Activated CD4-positive, alpha-beta T cell treated with anti-CD3 and anti-CD28 coated beads, Interleukin-2, amount 10 ng/mL, durations not matched to agents 24 days and 14 days (primary cell): ENCODE results near the gene OARD1. TPM values are rescaled to one million over a fixed set of nuclear protein-coding genes. Genes with fewer than 3 reads are reported as not detected.

Experiments
- DNase-seq: peaks from one replicate; pipeline ENCODE4 v3.0.0; 2022
- H3K27ac Mint-ChIP-seq: one replicate; pipeline ENCODE4 v1.8.0; 2022; ENCODE audit warnings: mild to moderate bottlenecking, mixed read lengths
- H3K27me3 Mint-ChIP-seq: one replicate; pipeline ENCODE4 v1.8.0; 2022; ENCODE audit warnings: mixed read lengths
- H3K36me3 Mint-ChIP-seq: one replicate; pipeline ENCODE4 v1.8.0; 2022; ENCODE audit warnings: low read depth, mild to moderate bottlenecking, mixed read lengths
- H3K4me1 Mint-ChIP-seq: one replicate; pipeline ENCODE4 v1.8.0; 2021; ENCODE audit warnings: mixed read lengths
- H3K4me3 Mint-ChIP-seq: one replicate; pipeline ENCODE4 v1.8.0; 2022; ENCODE audit warnings: mild to moderate bottlenecking, moderate library complexity, mixed read lengths
- H3K9me3 Mint-ChIP-seq: one replicate; pipeline ENCODE4 v1.8.0; 2021; ENCODE audit warnings: mixed read lengths
- intact Hi-C: fragments of 100-400 bp; cut with micrococcal nuclease; formaldehyde crosslinking; loops from one replicate; pipeline ENCODE4 v1.15.1; 2023
- total RNA-seq: library from RNA; stranded (reverse); gene quantifications from 2 replicates; pipeline ENCODE4 v1.2.3, GENCODE V29; 2022

OARD1 gene
- total RNA-seq, 1 donor from 2014 or later, result 31.7 TPM

DNA sequence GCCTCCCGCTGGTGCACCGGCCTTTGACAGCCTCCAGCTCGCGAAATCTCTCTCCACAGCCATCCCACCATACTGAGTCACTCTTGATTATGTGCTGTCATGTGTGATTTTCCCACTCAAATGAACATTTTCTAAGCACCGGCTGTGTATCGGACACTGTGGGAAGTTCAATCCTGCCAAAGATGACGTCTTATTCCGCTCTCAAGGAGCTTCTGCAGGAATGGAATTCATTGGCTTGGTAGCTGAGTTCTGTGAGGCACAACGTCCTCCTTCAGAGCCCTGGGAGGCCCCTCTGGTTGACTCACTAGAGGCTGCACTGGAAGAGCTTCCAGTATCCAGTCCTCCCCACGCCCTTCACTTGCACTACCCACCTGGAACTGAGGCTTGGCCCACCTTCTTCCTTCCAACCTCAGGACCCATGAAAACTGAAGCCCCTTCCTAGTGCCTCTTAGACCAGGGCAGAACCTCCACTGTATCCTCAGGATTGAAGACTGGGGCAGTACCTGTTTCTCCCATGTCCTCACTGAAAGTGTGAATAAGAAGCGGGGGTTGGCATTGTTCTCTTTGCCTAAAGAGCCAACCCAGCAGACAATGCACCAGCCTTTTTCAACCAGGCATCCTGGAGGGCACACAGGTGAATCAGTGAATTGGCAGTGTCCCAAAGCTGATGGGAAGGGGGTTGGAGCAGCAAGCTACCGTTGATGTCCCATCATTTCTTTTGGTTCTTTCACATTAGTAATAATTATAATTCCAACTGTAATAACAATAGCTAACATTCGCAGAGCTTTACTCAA lies 34.9 kb downstream of the OARD1 start:
- Mint-ChIP-seq H3K36me3 (no peaks in the 10 kb centered on the region), H3K9me3 (no peaks in the 10 kb centered on the region), H3K4me3 (no peak overlapping the region), H3K4me1 (peaks cover 12% of the 10 kb centered on the region), H3K27me3 (no peaks in the 10 kb centered on the region), H3K27ac (no peak overlapping the region)
- intact Hi-C loops, result no loop called here
- DNase-seq, result no peak

DNA sequence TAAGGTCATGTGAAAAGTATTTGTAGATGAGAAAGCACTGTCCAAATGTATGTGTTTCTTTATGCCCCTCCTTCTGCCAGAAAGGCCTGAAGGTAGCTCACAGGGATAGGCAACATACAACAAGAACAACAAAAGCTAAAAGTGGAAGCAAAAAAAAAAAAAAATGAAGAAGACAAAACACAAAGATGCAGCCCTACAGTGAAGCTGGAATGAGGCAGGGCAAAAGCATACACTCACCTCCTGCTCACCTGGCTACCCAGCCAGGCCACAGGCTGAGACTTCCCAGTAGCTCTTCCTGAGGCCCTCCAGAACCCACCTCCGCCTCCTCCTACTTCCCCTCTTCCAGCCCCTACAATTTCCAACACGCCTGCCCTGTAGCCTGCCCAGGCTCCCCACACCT lies 35.6 kb downstream of the OARD1 start:
- no peak overlapping the region for H3K4me3 Mint-ChIP-seq
- no peaks in the 10 kb centered on the region for H3K27me3 Mint-ChIP-seq
- no peaks in the 10 kb centered on the region for H3K36me3 Mint-ChIP-seq
- intact Hi-C loops, result no loop called here
- DNase-seq, result no peak
- no peak overlapping the region for H3K27ac Mint-ChIP-seq
- peaks cover 12% of the 10 kb centered on the region for H3K4me1 Mint-ChIP-seq
- H3K9me3 Mint-ChIP-seq, result no peaks in the 10 kb centered on the region

DNA sequence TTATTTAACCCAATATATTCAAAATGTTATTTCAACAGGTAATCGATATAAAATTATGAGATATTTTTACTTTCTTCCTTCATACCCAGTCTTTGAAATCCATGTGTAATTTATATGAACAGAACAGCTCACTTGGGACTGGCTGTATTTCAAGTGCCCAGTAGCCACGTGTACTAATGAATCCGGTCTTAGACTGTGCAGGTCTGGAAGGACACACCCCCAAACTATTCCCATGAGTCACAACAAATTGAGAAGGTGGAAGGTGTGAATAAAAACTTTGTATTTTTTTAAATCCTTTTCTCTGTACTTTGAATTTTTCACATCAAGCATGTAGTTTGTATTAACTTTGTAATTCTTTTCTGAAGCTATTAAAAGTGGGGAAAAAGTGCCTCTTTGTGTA lies 36.0 kb downstream of the OARD1 start:
- Mint-ChIP-seq H3K9me3 (no peaks in the 10 kb centered on the region), H3K4me1 (peaks cover 13% of the 10 kb centered on the region), H3K27me3 (no peaks in the 10 kb centered on the region), H3K4me3 (no peak overlapping the region), H3K36me3 (no peaks in the 10 kb centered on the region), H3K27ac (no peak overlapping the region)
- intact Hi-C loops, result no loop called here
- no peak for DNase-seq

DNA sequence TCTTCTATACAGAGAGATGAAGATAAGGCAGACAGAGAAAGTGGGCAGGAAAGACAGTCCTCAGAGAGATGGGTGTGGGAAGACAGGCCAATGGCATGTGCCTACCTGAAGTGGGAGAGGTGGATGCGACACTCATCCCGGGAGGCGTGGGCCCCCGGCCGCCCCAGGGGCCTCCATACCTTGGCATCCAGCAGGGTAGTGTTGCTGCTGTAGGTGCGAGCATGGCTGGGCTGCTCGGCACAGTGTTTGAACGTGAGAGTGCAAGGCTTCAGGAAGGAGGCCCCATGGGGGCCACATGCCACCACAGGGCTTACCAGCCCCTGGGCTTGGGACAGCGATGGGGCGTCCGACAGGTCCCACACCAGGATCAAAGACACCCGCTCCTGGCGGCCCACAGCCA lies 38.4 kb downstream of the OARD1 start:
- Mint-ChIP-seq H3K36me3 (no peaks in the 10 kb centered on the region), H3K9me3 (no peaks in the 10 kb centered on the region), H3K27me3 (no peaks in the 10 kb centered on the region), H3K27ac (no peak overlapping the region), H3K4me1 (peaks cover 10% of the 10 kb centered on the region), H3K4me3 (no peak overlapping the region)
- intact Hi-C loops, result no loop called here
- DNase-seq, result no peak

DNA sequence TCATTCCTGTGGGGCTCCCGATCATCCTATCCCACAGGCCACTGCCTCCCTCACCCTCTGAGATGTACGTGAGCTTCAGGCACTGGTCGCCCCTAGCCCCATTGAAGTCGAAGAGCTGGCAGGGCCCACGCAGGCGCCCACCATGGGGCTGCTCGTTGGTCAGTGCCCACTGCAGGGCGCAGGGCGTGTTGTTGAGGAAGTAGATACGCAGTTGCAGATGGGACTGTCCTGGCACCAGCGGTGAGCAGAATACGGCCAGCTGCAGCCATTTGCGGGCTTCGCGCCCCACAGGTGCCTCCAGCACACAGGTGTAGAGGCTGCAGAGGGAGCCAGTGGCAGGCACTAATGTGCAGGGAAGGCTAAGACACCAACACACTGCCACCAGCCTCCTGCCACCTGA lies 39.3 kb downstream of the OARD1 start:
- no peak for DNase-seq
- intact Hi-C loops, result no loop called here
- H3K4me1 Mint-ChIP-seq, result peaks cover 14% of the 10 kb centered on the region
- H3K4me3 Mint-ChIP-seq, result no peak overlapping the region
- no peaks in the 10 kb centered on the region for H3K9me3 Mint-ChIP-seq
- H3K27ac Mint-ChIP-seq, result no peak overlapping the region
- no peaks in the 10 kb centered on the region for H3K36me3 Mint-ChIP-seq
- no peaks in the 10 kb centered on the region for H3K27me3 Mint-ChIP-seq

DNA sequence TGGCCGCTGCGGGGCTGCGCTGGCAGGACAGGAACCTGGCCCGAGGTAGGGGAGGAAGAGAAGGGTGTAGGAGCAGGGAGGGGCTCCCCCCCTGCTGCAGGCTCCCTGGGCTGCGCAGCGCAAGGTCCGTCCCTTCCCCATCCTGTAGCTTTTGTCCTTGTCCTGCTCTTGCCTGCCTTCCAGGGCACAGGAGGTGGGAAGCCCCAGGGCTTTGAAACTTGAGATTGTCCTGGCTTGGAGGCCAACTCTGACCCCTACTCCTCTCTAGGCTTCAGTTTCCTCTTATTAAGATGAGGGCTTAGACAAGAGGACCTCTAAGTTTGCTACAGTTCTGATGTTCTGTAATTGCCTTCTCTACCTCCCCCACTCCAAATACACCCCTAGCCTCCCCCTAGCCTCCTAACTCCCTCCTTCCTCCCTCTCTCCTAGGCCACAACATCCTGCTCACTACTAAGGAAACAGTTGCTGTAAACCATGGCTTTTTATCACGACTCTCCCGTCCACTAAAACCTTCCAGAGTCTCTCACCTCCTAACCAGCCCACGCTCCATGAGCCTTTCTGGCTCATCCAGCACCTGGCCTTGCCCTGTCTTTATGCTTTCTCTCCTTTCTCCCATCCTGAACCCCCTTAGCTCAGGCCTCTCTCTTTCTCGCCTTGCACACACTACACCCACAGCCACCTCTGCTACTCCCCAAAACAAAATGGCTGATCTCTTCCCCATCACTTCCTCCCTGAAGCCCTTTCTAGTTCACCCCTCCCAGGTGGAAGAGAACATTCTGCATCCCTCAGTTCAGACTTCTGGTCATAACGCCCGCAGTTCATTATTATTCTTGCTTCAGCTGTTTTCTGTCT lies 43.4 kb downstream of the OARD1 start:
- Mint-ChIP-seq H3K36me3 (no peaks in the 10 kb centered on the region), H3K4me1 (peaks cover 25% of the 10 kb centered on the region), H3K4me3 (peak overlapping the region; percentile 91), H3K27ac (peak overlapping the region; percentile 90), H3K27me3 (no peaks in the 10 kb centered on the region), H3K9me3 (no peaks in the 10 kb centered on the region)
- intact Hi-C loops, result loop anchor here (1.0 to 5.0 kb wide), 2 partner anchors 11 to 701 kb away; partner anchors contain the start of gene UNC5CL
- DNase-seq, result peak; percentile 66

DNA sequence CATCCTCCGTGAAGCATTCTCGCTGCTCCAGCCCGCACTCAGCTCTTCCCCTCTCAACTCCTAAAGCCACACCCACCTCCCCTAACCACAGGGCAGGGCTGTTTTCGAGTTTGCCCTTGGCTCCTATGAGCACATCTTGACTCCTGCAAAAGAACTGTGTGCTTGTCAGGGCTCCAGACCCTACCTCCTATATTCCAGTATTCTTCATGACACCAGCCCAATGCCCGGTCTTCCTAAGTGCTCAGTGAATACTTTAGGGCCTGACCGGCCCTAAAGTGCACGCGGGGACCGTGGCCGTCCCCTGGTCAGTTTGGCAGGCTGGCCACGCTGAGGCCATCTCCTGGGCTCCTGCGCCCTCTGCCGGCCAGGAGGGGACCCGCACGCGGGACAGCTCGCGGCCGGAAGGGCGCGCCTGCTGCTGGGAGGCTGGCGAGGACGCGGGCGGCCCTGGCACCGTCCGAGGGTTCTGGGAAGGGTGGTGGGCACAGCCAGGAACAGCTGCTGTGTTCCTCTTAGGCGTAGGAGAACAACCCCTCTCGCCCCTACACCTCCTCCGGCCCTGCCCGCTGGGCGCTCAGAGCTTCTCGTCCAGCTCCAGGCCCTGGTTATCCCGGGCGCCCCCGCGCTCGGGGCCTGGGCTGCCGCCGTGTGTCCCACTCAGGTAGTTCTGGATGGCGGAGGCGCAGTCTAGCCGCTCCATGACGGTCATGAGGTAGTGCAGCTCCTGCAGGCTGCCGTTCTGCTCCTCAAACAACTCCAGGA lies 44.2 kb downstream of the OARD1 start:
- intact Hi-C loops, result loop anchor here (1.0 to 5.0 kb wide), 4 partner anchors 11 to 701 kb away; partner anchors contain the start of genes NFYA, OARD1 and UNC5CL

DNA sequence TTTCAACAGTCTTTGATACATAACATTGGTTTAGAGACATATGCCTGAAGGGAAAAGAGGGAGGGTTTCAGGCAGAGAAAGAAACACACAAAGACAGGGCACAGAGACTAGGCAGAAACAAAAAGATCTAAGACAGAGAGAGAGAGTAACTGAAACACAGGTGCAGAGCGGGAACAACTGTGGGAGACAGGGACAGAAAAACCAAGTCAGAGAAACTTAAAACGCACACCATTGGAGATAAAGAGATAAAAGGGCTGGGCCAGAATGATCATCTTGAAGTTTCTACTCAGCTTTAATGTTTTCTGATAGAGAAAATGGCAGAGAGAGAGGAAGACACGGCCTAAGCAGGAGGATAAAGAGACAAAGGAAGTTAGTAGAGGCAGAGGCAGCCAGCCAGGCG lies 44.9 kb downstream of the OARD1 start:
- Mint-ChIP-seq H3K27me3 (no peaks in the 10 kb centered on the region), H3K4me1 (peaks cover 25% of the 10 kb centered on the region), H3K4me3 (peak overlapping the region; percentile 91), H3K27ac (peak overlapping the region; percentile 90), H3K9me3 (no peaks in the 10 kb centered on the region), H3K36me3 (no peaks in the 10 kb centered on the region)
- intact Hi-C loops, result loop anchor here (1.0 to 5.0 kb wide), 3 partner anchors 21 to 700 kb away; partner anchors contain the start of genes NFYA and OARD1
- no peak for DNase-seq

More for the DNA sequence above, 44.2 kb downstream of the OARD1 start:
- Mint-ChIP-seq H3K4me1 (peaks cover 25% of the 10 kb centered on the region), H3K9me3 (no peaks in the 10 kb centered on the region), H3K27me3 (no peaks in the 10 kb centered on the region), H3K36me3 (no peaks in the 10 kb centered on the region), H3K4me3 (peak overlapping the region; percentile 91), H3K27ac (peak overlapping the region; percentile 90)
- DNase-seq, result peak; percentile 96

DNA sequence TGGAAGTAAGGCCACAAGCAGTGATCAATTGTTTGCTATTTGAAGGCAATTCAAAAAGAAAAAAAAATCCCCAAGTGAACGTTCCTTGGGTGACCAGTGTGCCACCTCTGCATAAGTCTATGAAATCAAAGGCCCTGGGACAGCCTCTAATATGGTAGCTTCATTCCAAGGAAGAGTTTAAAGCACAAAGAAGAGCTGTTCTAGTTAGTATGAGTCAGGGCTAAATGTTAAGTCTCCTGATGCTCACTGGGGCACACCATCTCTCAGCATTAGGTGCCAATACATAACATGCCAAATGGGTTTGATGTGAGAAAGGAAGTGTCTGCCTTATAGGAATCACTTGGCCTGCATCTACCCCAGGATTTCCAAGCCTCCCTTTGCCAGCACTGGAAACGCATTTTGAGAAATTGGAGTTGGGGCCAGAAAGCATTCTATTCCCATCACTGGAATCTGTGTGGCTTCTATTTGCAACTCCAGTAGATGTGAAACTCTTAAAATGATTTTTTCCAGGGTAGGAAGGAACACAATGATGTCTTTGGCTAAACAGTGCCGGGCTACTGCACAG lies 46.1 kb downstream of the OARD1 start:
- no peak overlapping the region for H3K27ac Mint-ChIP-seq
- no peaks in the 10 kb centered on the region for H3K27me3 Mint-ChIP-seq
- DNase-seq, result no peak
- peaks cover 23% of the 10 kb centered on the region for H3K4me1 Mint-ChIP-seq
- H3K36me3 Mint-ChIP-seq, result no peaks in the 10 kb centered on the region
- peak overlapping the region; percentile 40 for H3K4me3 Mint-ChIP-seq
- no peaks in the 10 kb centered on the region for H3K9me3 Mint-ChIP-seq
- intact Hi-C loops, result loop anchor here (5.0 kb wide), 1 partner anchor 699 kb away; no protein-coding TSS in a partner anchor

DNA sequence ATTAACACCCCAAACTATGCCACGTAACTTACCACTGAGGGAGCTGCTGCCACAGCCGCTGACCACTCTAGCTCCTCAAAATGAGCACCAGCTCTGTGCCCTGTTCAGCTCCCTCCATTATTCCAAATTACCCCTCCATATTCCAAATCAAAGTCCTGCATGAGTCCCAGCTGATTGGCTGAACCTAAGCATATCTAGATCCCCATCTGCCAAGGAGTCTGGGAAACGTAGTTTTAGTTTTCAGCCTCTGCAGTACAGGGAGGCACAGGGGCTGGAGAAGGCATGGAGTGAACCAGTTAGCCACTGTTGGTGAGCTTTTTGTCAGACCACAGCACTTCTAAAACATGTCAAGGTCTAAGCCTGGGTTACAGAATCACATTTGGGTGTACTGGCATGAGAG lies 49.0 kb downstream of the OARD1 start:
- Mint-ChIP-seq H3K36me3 (peaks cover 3% of the 10 kb centered on the region), H3K4me1 (peaks cover 12% of the 10 kb centered on the region), H3K4me3 (no peak overlapping the region), H3K27me3 (no peaks in the 10 kb centered on the region), H3K9me3 (no peaks in the 10 kb centered on the region), H3K27ac (no peak overlapping the region)
- no peak for DNase-seq
- intact Hi-C loops, result no loop called here

DNA sequence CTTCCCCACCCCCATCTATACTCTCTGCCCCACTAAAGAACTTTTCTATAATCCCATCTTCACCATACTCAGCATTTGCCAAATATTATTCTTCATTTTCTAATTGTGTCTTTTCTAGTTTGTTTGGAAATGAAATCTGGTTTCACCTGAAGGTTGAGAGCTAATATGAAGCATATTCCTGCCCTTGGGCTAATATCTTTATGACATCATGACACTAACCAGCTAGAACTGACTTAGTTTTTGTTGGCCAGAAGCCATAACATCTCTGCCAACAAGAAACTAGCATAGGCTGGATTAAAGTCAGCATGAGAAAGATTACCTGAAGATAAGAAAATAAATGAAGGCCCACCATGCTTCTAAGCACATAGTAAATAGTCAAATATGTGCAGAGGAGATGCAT lies 49.9 kb downstream of the OARD1 start:
- Mint-ChIP-seq H3K4me3 (no peak overlapping the region), H3K27ac (no peak overlapping the region), H3K27me3 (no peaks in the 10 kb centered on the region), H3K36me3 (peaks cover 3% of the 10 kb centered on the region), H3K4me1 (peaks cover 6% of the 10 kb centered on the region), H3K9me3 (no peaks in the 10 kb centered on the region)
- intact Hi-C loops, result no loop called here
- DNase-seq, result no peak

DNA sequence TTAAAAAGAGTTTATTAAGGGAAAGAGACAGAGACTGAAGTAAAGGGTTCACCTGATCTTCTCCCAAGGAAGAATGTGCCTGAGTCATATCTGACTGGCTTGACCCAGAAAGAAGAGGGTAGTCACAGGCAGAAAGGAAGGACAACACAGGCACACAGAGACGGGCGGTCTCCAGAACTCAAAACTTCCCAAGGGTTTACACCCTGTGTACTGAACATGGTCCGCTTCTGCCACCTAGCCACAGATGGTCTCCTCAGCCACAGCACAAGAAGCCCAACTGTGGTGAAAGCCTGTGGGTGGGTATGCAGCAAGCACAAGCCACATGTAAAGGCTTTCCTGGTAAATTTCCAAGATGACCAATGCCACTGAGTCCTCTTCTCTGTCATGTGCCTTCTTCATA lies 50.3 kb downstream of the OARD1 start:
- H3K36me3 Mint-ChIP-seq, result peaks cover 3% of the 10 kb centered on the region
- DNase-seq, result no peak
- H3K27me3 Mint-ChIP-seq, result no peaks in the 10 kb centered on the region
- intact Hi-C loops, result no loop called here
- H3K4me1 Mint-ChIP-seq, result peaks cover 2% of the 10 kb centered on the region
- H3K4me3 Mint-ChIP-seq, result no peak overlapping the region
- H3K9me3 Mint-ChIP-seq, result no peaks in the 10 kb centered on the region
- no peak overlapping the region for H3K27ac Mint-ChIP-seq

DNA sequence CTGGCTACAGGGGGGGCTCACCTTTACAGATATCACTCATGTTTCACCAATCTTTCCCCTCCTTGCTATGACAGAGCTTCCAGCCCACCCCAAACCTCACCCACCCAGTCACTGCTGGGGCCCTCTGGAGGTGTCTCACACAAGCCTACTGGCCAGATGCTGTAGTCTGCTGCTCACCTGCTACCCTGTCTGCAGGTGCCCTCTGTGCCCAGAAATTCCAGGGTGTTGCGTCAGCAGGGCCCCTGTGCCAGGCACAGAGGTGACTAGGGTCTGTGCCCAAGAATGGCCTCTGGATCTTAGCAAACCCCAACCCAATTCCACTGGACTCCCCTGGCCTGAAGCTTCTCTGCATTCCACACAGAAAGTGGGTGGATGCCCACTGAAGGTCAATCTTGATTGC lies 54.5 kb downstream of the OARD1 start:
- Mint-ChIP-seq H3K4me1 (no peaks in the 10 kb centered on the region), H3K9me3 (no peaks in the 10 kb centered on the region), H3K27me3 (no peaks in the 10 kb centered on the region), H3K36me3 (peaks cover 3% of the 10 kb centered on the region), H3K4me3 (no peak overlapping the region), H3K27ac (no peak overlapping the region)
- DNase-seq, result no peak
- intact Hi-C loops, result no loop called here
